ENCODE results near the gene UNC5C.

DNA sequence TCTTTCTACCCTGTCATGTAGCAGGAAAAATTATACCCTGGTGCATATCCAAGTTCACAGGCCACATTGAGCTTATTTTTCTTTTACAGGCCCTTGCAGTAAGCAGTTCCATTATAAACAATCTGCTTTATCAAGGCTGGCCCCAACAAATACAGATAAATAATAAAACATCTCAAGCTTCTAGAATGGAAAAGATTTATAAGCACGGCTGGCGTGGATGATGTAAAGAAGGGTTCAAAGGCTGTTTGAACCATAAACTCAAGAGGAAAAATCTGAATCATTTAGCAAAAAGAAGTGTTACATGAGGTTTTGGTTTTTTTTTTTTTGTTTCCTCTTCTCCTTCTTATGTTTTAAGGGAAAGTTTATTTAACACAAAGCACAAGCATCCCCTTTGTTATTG, 109.7 kb downstream of the UNC5C start:
- TF ChIP-seq, protein P1, sequence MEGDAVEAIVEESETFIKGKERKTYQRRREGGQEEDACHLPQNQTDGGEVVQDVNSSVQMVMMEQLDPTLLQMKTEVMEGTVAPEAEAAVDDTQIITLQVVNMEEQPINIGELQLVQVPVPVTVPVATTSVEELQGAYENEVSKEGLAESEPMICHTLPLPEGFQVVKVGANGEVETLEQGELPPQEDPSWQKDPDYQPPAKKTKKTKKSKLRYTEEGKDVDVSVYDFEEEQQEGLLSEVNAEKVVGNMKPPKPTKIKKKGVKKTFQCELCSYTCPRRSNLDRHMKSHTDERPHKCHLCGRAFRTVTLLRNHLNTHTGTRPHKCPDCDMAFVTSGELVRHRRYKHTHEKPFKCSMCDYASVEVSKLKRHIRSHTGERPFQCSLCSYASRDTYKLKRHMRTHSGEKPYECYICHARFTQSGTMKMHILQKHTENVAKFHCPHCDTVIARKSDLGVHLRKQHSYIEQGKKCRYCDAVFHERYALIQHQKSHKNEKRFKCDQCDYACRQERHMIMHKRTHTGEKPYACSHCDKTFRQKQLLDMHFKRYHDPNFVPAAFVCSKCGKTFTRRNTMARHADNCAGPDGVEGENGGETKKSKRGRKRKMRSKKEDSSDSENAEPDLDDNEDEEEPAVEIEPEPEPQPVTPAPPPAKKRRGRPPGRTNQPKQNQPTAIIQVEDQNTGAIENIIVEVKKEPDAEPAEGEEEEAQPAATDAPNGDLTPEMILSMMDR (conservative IDR thresholded peaks at IDR 0.05; ENCODE audit: low read length) = no peak
- TF ChIP-seq EZH2phosphoT487 (IDR thresholded peaks at IDR 0.05; ENCODE audit: borderline replicate concordance, low read depth, low read length) = no peak
